ENCODE data around the gene TRMT1. TPM values are rescaled to one million over a fixed set of nuclear protein-coding genes. Genes with fewer than 3 reads are reported as not detected.
A peak's percentile ranks its signal among the peaks of the same experiment; 100 is the strongest.

TRMT1 gene
- total RNA-seq, 1 donor from 2014 or later: 54.2 TPM

GRCh38 chr19:13095934-13096927 is 20.3 kb downstream of the TRMT1 start:
- Mint-ChIP-seq H3K9me3 (ENCODE audit: unreplicated experiment) (no peaks in the 10 kb centered on the region), H3K27ac (ENCODE audit: unreplicated experiment) (peak overlapping the region; percentile 55), H3K4me1 (ENCODE audit: unreplicated experiment) (peaks cover 19% of the 10 kb centered on the region), H3K4me3 (ENCODE audit: unreplicated experiment) (peak overlapping the region; percentile 86), H3K27me3 (ENCODE audit: unreplicated experiment) (peaks cover 10% of the 10 kb centered on the region), H3K36me3 (ENCODE audit: low read depth, unreplicated experiment) (peaks cover 9% of the 10 kb centered on the region)
- peak; percentile 75 for DNase-seq (ENCODE audit: low spot score)
- peak; percentile 34 for TF ChIP-seq CTCF (IDR thresholded peaks at IDR 0.05; ENCODE audit: unreplicated experiment)

GRCh38 chr19:13095393-13095784 is 21.2 kb downstream of the TRMT1 start:
- Mint-ChIP-seq H3K4me3 (ENCODE audit: unreplicated experiment) (peak overlapping the region; percentile 86), H3K9me3 (ENCODE audit: unreplicated experiment) (no peaks in the 10 kb centered on the region), H3K27me3 (ENCODE audit: unreplicated experiment) (peaks cover 10% of the 10 kb centered on the region), H3K36me3 (ENCODE audit: low read depth, unreplicated experiment) (peaks cover 9% of the 10 kb centered on the region), H3K27ac (ENCODE audit: unreplicated experiment) (no peak overlapping the region), H3K4me1 (ENCODE audit: unreplicated experiment) (peaks cover 18% of the 10 kb centered on the region)
- no peak for DNase-seq (ENCODE audit: low spot score)
- no peak for TF ChIP-seq CTCF (IDR thresholded peaks at IDR 0.05; ENCODE audit: unreplicated experiment)

- Mint-ChIP-seq H3K4me1 (ENCODE audit: unreplicated experiment) (peaks cover 13% of the 10 kb centered on the region), H3K27ac (ENCODE audit: unreplicated experiment) (no peak overlapping the region)
These were observed 21.7 kb downstream of the TRMT1 start for GRCh38 chr19:13094771-13095392.

GRCh38 chr19:13094106-13094504 is 22.4 kb downstream of the TRMT1 start:
- H3K36me3 Mint-ChIP-seq (ENCODE audit: low read depth, unreplicated experiment): peaks cover 3% of the 10 kb centered on the region
- peak; percentile 45 for TF ChIP-seq CTCF (IDR thresholded peaks at IDR 0.05; ENCODE audit: unreplicated experiment)
- peak overlapping the region; percentile 30 for H3K27ac Mint-ChIP-seq (ENCODE audit: unreplicated experiment)
- no peaks in the 10 kb centered on the region for H3K9me3 Mint-ChIP-seq (ENCODE audit: unreplicated experiment)
- peaks cover 3% of the 10 kb centered on the region for H3K27me3 Mint-ChIP-seq (ENCODE audit: unreplicated experiment)
- no peak overlapping the region for H3K4me3 Mint-ChIP-seq (ENCODE audit: unreplicated experiment)
- H3K4me1 Mint-ChIP-seq (ENCODE audit: unreplicated experiment): peaks cover 12% of the 10 kb centered on the region
- no peak for DNase-seq (ENCODE audit: low spot score)

More at GRCh38 chr19:13094771-13095392, 21.7 kb downstream of the TRMT1 start:
- peaks cover 5% of the 10 kb centered on the region for H3K27me3 Mint-ChIP-seq (ENCODE audit: unreplicated experiment)
- no peak overlapping the region for H3K4me3 Mint-ChIP-seq (ENCODE audit: unreplicated experiment)
- no peaks in the 10 kb centered on the region for H3K9me3 Mint-ChIP-seq (ENCODE audit: unreplicated experiment)
- peaks cover 4% of the 10 kb centered on the region for H3K36me3 Mint-ChIP-seq (ENCODE audit: low read depth, unreplicated experiment)
- TF ChIP-seq CTCF (IDR thresholded peaks at IDR 0.05; ENCODE audit: unreplicated experiment): no peak
- no peak for DNase-seq (ENCODE audit: low spot score)

Measured in endothelial cell (in vitro differentiated cells).